GM23338 (cell line): ENCODE results near the gene SYT5. TPM values are rescaled to one million over a fixed set of nuclear protein-coding genes. Genes with fewer than 3 reads are reported as not detected.

Source experiments
- ATAC-seq: fragments of 200-7000 bp; cut with Tn5 transposase; 3 replicates; pipeline ENCODE4 v1.9.1; 2020
- DNase-seq: peaks from one replicate; pipeline ENCODE4 v3.0.0-alpha.2; 2015; ENCODE audit warnings: low spot score
- H2AFZ ChIP-seq: fragments of 200-600 bp; sonication (generic); 2 replicates; pipeline ENCODE4 v1.8.0; 2016; ENCODE audit warnings: antibody characterized with exemption, mild to moderate bottlenecking, moderate library complexity
- H3F3A ChIP-seq: fragments of 200-600 bp; sonication (generic); replicated peaks from 2 replicates; pipeline ENCODE4 v1.8.0; 2017; ENCODE audit warnings: antibody characterized with exemption, mixed run types, low read depth
- H3K27ac ChIP-seq: fragments of 200-600 bp; sonication (generic); 2 replicates; pipeline ENCODE4 v1.6.1; 2016; ENCODE audit warnings: low read depth
- H3K27me3 ChIP-seq: fragments of 200-600 bp; sonication (generic); 2 replicates; pipeline ENCODE4 v1.8.0; 2016; ENCODE audit warnings: mild to moderate bottlenecking, mixed run types, moderate library complexity; ENCODE audit not compliant: insufficient read depth
- H3K36me3 ChIP-seq: fragments of 200-600 bp; sonication (generic); 2 replicates; pipeline ENCODE4 v1.8.0; 2016; ENCODE audit warnings: mild to moderate bottlenecking; ENCODE audit not compliant: insufficient read depth
- H3K4me1 ChIP-seq: fragments of 200-600 bp; sonication (generic); 2 replicates; pipeline ENCODE4 v1.8.0; 2016; ENCODE audit warnings: mild to moderate bottlenecking, moderate library complexity; ENCODE audit not compliant: insufficient read depth
- H3K4me2 ChIP-seq: fragments of 200-600 bp; sonication (generic); 2 replicates; pipeline ENCODE4 v1.7.1; 2017; ENCODE audit warnings: mixed run types
- H3K4me3 ChIP-seq: fragments of 200-600 bp; sonication (generic); 2 replicates; pipeline ENCODE4 v1.6.1; 2016; ENCODE audit warnings: mixed run types
- H3K79me2 ChIP-seq: fragments of 200-600 bp; sonication (generic); replicated peaks from 2 replicates; pipeline ENCODE4 v1.8.0; 2017; ENCODE audit warnings: mild to moderate bottlenecking; ENCODE audit not compliant: insufficient read depth
- H3K9me2 ChIP-seq: fragments of 200-600 bp; sonication (generic); 2 replicates; pipeline ENCODE4 v1.8.0; 2017; ENCODE audit not compliant: insufficient read depth
- H4K20me1 ChIP-seq: fragments of 200-600 bp; sonication (generic); replicated peaks from 2 replicates; pipeline ENCODE4 v1.8.0; 2017; ENCODE audit warnings: mild to moderate bottlenecking; ENCODE audit not compliant: insufficient read depth
- H3K27ac Mint-ChIP-seq: 2 replicates; pipeline ENCODE4 v1.8.0; 2020; ENCODE audit warnings: inconsistent platforms, mild to moderate bottlenecking, moderate library complexity, mixed read lengths
- H3K27me3 Mint-ChIP-seq: 3 replicates; pipeline ENCODE4 v1.8.0; 2022; ENCODE audit warnings: low read depth, mild to moderate bottlenecking, moderate library complexity, mixed read lengths, inconsistent platforms; ENCODE audit not compliant: insufficient read depth, poor library complexity
- H3K36me3 Mint-ChIP-seq: 3 replicates; pipeline ENCODE4 v1.8.0; 2021; ENCODE audit warnings: low read depth, mild to moderate bottlenecking, inconsistent platforms, moderate library complexity, mixed read lengths
- H3K4me1 Mint-ChIP-seq: 3 replicates; pipeline ENCODE4 v1.8.0; 2020; ENCODE audit warnings: mild to moderate bottlenecking, inconsistent platforms, mixed read lengths
- H3K4me3 Mint-ChIP-seq: 3 replicates; pipeline ENCODE4 v1.8.0; 2021; ENCODE audit warnings: moderate library complexity, mild to moderate bottlenecking, inconsistent platforms, mixed read lengths
- H3K9me3 Mint-ChIP-seq: 3 replicates; pipeline ENCODE4 v1.8.0; 2020; ENCODE audit warnings: moderate library complexity, mild to moderate bottlenecking, inconsistent platforms, mixed read lengths
- CREB1 ChIP-seq: fragments of 250-450 bp; sonication (Bioruptor Pico); IDR thresholded peaks from 2 replicates; pipeline ENCODE4 v1.5.0; 2020; ENCODE audit warnings: low read depth, mild to moderate bottlenecking, moderate library complexity
- EZH2 ChIP-seq: fragments of 200-600 bp; sonication (generic); IDR thresholded peaks from one replicate; pipeline ENCODE4 v1.8.0; 2017; ENCODE audit warnings: antibody characterized with exemption, mild to moderate bottlenecking, low read depth; ENCODE audit not compliant: unreplicated experiment
- EZH2phosphoT487 ChIP-seq: fragments of 200-600 bp; sonication (generic); IDR thresholded peaks from one replicate; pipeline ENCODE4 v1.8.1; 2018; ENCODE audit warnings: antibody characterized with exemption; ENCODE audit not compliant: unreplicated experiment
- JUNB ChIP-seq: IDR thresholded peaks from one replicate; pipeline ENCODE4 v1.6.1; 2016; ENCODE audit warnings: antibody characterized with exemption; ENCODE audit not compliant: unreplicated experiment
- NANOG ChIP-seq: IDR thresholded peaks from 2 replicates; pipeline ENCODE4 v1.6.1; 2016; ENCODE audit warnings: antibody characterized with exemption, borderline replicate concordance
- POLR2AphosphoS5 ChIP-seq: IDR thresholded peaks from 2 replicates; pipeline ENCODE4 v1.6.1; 2016; ENCODE audit warnings: antibody characterized with exemption, low read depth
- STAT1 ChIP-seq: IDR thresholded peaks from one replicate; pipeline ENCODE4 v1.6.1; 2016; ENCODE audit warnings: antibody characterized with exemption; ENCODE audit not compliant: unreplicated experiment
- ZNF114 ChIP-seq: fragments of 250-450 bp; sonication (Bioruptor Pico); IDR thresholded peaks from 2 replicates; pipeline ENCODE4 v1.5.0; 2020; ENCODE audit warnings: mild to moderate bottlenecking, moderate library complexity
- ZNF331 ChIP-seq: fragments of 250-450 bp; sonication (Bioruptor Pico); IDR thresholded peaks from 2 replicates; pipeline ENCODE4 v1.5.0; 2020; ENCODE audit warnings: low read depth, mild to moderate bottlenecking, moderate library complexity
- polyA plus RNA-seq: library from polyadenylated mRNA; unstranded; fragments of >200 nt; fragmentation: Nextera tagmentation; extraction: Ambion mirVana; gene quantifications from 2 replicates; pipeline ENCODE4 v1.2.1, GENCODE V29; 2016
- total RNA-seq: library from RNA; depleted of rRNA; stranded (reverse); fragments of >200 nt; shearing (Covaris generic); gene quantifications from 2 replicates; pipeline ENCODE4 v1.2.3, GENCODE V29; 2014
- TF ChIP-seq, protein P1 (sequence below), 2 experiments: fragments of 200-600 bp in 1 of 2; sonication (generic) in 1 of 2; conservative IDR thresholded peaks; 2 replicates each; pipeline versions ENCODE4 v1.5.1 to v1.6.1; 2016 to 2017; ENCODE audit warnings: antibody characterized with exemption in 2 of 2, low read depth in 2 of 2, mild to moderate bottlenecking in 2 of 2, moderate library complexity in 1 of 2
- TF ChIP-seq, protein P2 (sequence below): IDR thresholded peaks from one replicate; pipeline ENCODE4 v1.6.1; 2018; ENCODE audit warnings: antibody characterized with exemption; ENCODE audit not compliant: unreplicated experiment
- TF ChIP-seq, protein P3 (sequence below): fragments of 250-450 bp; sonication (Bioruptor Pico); IDR thresholded peaks from 2 replicates; pipeline ENCODE4 v1.5.0; 2020; ENCODE audit warnings: mild to moderate bottlenecking, moderate library complexity
- TF ChIP-seq, protein P4 (sequence below): IDR thresholded peaks from 2 replicates; pipeline ENCODE4 v1.6.1; 2016; ENCODE audit warnings: antibody characterized with exemption

SYT5 gene
- total and polyA plus RNA-seq, 2 experiments from 2014 or later: 2.1 to 4.7 TPM

DNA sequence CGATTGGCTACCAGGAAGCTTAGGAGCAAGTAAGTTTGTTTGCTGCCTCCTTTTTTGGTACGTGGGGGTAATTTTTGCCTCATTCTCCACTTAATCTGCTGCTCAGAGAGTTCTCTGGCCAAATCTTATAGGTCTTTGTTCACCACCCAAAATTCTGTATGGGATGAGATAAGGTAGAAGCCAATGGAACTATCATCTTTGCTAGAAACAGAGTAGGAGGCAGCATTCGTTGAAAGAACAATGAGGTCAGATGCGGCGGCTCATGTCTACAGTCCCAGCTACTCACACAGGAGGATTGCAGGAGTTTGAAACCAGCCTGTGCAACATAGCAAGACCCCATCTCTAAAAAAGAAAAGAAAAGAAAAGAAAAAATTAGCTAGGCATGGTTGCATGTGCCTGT, 8.6 kb downstream of the SYT5 start:
- H3K27me3 Mint-ChIP-seq: peaks cover 33% of the 10 kb centered on the region
- no peak overlapping the region for H2AFZ ChIP-seq
- H3K36me3 ChIP-seq: no peaks in the 10 kb centered on the region
- H3K36me3 Mint-ChIP-seq: no peaks in the 10 kb centered on the region; the same call in 2 of the 3 replicates
- peaks cover 15% of the 10 kb centered on the region; the same call in 1 of the 2 replicates for H3F3A ChIP-seq
- no peaks in the 10 kb centered on the region for H4K20me1 ChIP-seq
- H3K4me3 Mint-ChIP-seq: peak overlapping the region; percentile 10; the same call in 1 of the 3 replicates
- H3K4me3 ChIP-seq: no peak overlapping the region
- H3K4me1 ChIP-seq: peaks cover 9% of the 10 kb centered on the region; the same call in 1 of the 2 replicates
- H3K4me1 Mint-ChIP-seq: peaks cover 21% of the 10 kb centered on the region; the same call in 2 of the 3 replicates
- peaks cover 64% of the 10 kb centered on the region for H3K27me3 ChIP-seq
- H3K27ac Mint-ChIP-seq: no peak overlapping the region
- peaks cover 6% of the 10 kb centered on the region; the same call in 2 of the 3 replicates for H3K9me3 Mint-ChIP-seq
- ATAC-seq (no peak), DNase-seq (no peak)
- no peak overlapping the region for H3K4me2 ChIP-seq
- H3K9me2 ChIP-seq: 0 out of 2 replicates have a peak, but pooled peaks cover 3% of the 10 kb centered on the region
- no peak overlapping the region for H3K27ac ChIP-seq
- TF ChIP-seq, protein P1, sequence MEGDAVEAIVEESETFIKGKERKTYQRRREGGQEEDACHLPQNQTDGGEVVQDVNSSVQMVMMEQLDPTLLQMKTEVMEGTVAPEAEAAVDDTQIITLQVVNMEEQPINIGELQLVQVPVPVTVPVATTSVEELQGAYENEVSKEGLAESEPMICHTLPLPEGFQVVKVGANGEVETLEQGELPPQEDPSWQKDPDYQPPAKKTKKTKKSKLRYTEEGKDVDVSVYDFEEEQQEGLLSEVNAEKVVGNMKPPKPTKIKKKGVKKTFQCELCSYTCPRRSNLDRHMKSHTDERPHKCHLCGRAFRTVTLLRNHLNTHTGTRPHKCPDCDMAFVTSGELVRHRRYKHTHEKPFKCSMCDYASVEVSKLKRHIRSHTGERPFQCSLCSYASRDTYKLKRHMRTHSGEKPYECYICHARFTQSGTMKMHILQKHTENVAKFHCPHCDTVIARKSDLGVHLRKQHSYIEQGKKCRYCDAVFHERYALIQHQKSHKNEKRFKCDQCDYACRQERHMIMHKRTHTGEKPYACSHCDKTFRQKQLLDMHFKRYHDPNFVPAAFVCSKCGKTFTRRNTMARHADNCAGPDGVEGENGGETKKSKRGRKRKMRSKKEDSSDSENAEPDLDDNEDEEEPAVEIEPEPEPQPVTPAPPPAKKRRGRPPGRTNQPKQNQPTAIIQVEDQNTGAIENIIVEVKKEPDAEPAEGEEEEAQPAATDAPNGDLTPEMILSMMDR (conservative IDR thresholded peaks at IDR 0.05; ENCODE audit: low read depth in 2 of 2): no peak
- TF ChIP-seq ZNF114 (CRISPR knock-in tag) (no peak), CREB1 (no peak), EZH2 (no peak), NANOG (no peak), ZNF331 (CRISPR knock-in tag) (no peak), JUNB (no peak), STAT1 (no peak), POLR2AphosphoS5 (no peak), EZH2phosphoT487 (no peak)
- TF ChIP-seq, protein P2, sequence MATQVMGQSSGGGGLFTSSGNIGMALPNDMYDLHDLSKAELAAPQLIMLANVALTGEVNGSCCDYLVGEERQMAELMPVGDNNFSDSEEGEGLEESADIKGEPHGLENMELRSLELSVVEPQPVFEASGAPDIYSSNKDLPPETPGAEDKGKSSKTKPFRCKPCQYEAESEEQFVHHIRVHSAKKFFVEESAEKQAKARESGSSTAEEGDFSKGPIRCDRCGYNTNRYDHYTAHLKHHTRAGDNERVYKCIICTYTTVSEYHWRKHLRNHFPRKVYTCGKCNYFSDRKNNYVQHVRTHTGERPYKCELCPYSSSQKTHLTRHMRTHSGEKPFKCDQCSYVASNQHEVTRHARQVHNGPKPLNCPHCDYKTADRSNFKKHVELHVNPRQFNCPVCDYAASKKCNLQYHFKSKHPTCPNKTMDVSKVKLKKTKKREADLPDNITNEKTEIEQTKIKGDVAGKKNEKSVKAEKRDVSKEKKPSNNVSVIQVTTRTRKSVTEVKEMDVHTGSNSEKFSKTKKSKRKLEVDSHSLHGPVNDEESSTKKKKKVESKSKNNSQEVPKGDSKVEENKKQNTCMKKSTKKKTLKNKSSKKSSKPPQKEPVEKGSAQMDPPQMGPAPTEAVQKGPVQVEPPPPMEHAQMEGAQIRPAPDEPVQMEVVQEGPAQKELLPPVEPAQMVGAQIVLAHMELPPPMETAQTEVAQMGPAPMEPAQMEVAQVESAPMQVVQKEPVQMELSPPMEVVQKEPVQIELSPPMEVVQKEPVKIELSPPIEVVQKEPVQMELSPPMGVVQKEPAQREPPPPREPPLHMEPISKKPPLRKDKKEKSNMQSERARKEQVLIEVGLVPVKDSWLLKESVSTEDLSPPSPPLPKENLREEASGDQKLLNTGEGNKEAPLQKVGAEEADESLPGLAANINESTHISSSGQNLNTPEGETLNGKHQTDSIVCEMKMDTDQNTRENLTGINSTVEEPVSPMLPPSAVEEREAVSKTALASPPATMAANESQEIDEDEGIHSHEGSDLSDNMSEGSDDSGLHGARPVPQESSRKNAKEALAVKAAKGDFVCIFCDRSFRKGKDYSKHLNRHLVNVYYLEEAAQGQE: no peak
- TF ChIP-seq, protein P3, sequence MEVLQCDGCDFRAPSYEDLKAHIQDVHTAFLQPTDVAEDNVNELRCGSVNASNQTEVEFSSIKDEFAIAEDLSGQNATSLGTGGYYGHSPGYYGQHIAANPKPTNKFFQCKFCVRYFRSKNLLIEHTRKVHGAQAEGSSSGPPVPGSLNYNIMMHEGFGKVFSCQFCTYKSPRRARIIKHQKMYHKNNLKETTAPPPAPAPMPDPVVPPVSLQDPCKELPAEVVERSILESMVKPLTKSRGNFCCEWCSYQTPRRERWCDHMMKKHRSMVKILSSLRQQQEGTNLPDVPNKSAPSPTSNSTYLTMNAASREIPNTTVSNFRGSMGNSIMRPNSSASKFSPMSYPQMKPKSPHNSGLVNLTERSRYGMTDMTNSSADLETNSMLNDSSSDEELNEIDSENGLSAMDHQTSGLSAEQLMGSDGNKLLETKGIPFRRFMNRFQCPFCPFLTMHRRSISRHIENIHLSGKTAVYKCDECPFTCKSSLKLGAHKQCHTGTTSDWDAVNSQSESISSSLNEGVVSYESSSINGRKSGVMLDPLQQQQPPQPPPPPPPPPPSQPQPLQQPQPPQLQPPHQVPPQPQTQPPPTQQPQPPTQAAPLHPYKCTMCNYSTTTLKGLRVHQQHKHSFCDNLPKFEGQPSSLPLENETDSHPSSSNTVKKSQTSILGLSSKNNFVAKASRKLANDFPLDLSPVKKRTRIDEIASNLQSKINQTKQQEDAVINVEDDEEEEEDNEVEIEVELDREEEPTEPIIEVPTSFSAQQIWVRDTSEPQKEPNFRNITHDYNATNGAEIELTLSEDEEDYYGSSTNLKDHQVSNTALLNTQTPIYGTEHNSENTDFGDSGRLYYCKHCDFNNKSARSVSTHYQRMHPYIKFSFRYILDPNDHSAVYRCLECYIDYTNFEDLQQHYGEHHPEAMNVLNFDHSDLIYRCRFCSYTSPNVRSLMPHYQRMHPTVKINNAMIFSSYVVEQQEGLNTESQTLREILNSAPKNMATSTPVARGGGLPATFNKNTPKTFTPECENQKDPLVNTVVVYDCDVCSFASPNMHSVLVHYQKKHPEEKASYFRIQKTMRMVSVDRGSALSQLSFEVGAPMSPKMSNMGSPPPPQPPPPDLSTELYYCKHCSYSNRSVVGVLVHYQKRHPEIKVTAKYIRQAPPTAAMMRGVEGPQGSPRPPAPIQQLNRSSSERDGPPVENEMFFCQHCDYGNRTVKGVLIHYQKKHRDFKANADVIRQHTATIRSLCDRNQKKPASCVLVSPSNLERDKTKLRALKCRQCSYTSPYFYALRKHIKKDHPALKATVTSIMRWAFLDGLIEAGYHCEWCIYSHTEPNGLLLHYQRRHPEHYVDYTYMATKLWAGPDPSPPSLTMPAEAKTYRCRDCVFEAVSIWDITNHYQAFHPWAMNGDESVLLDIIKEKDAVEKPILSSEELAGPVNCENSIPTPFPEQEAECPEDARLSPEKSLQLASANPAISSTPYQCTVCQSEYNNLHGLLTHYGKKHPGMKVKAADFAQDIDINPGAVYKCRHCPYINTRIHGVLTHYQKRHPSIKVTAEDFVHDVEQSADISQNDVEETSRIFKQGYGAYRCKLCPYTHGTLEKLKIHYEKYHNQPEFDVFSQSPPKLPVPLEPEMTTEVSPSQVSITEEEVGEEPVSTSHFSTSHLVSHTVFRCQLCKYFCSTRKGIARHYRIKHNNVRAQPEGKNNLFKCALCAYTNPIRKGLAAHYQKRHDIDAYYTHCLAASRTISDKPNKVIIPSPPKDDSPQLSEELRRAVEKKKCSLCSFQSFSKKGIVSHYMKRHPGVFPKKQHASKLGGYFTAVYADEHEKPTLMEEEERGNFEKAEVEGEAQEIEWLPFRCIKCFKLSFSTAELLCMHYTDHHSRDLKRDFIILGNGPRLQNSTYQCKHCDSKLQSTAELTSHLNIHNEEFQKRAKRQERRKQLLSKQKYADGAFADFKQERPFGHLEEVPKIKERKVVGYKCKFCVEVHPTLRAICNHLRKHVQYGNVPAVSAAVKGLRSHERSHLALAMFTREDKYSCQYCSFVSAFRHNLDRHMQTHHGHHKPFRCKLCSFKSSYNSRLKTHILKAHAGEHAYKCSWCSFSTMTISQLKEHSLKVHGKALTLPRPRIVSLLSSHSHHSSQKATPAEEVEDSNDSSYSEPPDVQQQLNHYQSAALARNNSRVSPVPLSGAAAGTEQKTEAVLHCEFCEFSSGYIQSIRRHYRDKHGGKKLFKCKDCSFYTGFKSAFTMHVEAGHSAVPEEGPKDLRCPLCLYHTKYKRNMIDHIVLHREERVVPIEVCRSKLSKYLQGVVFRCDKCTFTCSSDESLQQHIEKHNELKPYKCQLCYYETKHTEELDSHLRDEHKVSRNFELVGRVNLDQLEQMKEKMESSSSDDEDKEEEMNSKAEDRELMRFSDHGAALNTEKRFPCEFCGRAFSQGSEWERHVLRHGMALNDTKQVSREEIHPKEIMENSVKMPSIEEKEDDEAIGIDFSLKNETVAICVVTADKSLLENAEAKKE (CRISPR knock-in tag): no peak
- TF ChIP-seq, protein P4, sequence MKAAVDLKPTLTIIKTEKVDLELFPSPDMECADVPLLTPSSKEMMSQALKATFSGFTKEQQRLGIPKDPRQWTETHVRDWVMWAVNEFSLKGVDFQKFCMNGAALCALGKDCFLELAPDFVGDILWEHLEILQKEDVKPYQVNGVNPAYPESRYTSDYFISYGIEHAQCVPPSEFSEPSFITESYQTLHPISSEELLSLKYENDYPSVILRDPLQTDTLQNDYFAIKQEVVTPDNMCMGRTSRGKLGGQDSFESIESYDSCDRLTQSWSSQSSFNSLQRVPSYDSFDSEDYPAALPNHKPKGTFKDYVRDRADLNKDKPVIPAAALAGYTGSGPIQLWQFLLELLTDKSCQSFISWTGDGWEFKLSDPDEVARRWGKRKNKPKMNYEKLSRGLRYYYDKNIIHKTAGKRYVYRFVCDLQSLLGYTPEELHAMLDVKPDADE: no peak
- H3K79me2 ChIP-seq: no peaks in the 10 kb centered on the region
